Measurements from ENCODE around the gene CDH5.

The CDH5 gene

DNA sequence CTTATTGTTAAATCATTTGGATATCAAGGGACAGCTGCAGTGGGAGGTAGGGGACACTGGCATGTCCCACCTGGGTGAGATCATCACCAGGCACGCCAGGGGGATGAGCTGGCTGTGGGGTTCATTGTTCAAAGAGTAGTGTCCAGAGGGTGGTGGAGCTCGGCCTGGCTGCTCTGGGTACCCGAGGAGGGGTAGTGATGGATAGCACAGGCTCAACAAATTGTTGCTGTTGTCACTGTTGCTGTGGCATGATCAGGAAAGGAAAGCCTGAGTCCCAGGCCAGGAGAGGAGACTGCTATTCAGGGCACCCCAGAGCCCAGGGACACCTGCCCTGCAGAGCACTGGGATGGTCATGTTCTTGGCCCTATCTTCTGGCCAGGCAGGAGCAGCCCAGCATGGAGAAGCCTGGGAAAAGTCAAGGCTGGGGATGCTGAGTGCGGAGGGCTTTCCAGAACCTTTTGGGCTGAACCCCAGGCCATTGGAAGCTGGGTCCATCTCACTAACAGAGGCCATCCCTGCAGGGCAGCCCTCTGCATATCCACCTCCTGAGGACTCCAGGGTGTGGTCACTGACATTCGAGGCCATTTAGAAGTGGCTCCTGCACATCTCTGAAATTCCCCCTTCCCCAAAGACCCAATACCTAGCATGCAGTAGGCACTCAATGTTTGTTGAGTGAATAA is 72.7 kb downstream of the CDH5 start:
- no peak for TF ChIP-seq ZFX (IDR thresholded peaks at IDR 0.05)
- TF ChIP-seq, protein P1, sequence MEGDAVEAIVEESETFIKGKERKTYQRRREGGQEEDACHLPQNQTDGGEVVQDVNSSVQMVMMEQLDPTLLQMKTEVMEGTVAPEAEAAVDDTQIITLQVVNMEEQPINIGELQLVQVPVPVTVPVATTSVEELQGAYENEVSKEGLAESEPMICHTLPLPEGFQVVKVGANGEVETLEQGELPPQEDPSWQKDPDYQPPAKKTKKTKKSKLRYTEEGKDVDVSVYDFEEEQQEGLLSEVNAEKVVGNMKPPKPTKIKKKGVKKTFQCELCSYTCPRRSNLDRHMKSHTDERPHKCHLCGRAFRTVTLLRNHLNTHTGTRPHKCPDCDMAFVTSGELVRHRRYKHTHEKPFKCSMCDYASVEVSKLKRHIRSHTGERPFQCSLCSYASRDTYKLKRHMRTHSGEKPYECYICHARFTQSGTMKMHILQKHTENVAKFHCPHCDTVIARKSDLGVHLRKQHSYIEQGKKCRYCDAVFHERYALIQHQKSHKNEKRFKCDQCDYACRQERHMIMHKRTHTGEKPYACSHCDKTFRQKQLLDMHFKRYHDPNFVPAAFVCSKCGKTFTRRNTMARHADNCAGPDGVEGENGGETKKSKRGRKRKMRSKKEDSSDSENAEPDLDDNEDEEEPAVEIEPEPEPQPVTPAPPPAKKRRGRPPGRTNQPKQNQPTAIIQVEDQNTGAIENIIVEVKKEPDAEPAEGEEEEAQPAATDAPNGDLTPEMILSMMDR (conservative IDR thresholded peaks at IDR 0.05) = no peak

DNA sequence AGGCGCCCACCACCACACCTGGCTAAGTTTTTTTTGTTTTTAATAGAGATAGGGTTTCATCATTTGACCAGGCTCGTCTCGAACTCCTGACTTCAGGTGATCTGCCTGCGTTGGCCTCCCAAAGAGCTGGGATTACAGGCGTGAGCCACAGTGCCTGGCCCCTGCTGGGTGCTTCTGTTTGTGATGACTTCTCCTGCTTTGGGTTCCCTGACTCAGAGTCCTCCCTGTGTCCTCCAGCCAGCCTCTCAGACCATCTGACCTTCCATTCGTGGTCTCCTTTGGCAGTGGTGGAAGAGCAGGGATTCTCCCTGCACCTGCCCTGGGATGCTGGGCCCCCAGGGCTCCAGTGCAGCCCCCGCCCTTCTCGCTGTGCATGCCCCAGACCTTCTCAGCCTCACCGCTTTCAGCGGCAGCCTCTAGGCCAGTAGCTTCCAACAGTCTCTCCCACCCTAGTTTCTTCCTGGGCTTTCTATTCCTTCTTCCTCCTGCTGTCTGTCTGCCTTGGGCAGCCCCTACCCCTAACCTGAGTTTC is 73.8 kb downstream of the CDH5 start:
- TF ChIP-seq ZFX (IDR thresholded peaks at IDR 0.05) = no peak
- TF ChIP-seq, protein P1 (conservative IDR thresholded peaks at IDR 0.05) = no peak

More for the DNA sequence above, 72.7 kb downstream of the CDH5 start:
- H3K27ac ChIP-seq = no peak overlapping the region

DNA sequence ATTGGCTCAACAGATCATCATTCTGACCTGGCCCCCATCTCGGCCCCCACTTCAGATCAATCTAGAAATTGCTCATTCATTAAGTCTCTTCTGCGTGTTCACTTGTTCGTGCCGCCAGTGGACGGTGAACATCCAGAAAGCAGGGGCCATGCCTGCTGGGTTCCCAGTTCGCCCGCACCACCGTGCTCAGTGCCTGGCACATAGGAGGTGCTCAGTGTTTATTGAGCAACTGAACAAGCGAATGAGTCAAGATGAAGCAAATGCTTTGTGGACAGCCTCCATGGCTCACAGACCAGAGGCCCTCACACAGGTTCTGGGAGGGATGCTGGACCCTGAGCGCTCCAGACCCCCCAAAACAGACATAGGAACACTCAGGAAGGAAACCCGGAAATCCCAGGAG is 74.5 kb downstream of the CDH5 start:
- no peak for TF ChIP-seq ZFX (IDR thresholded peaks at IDR 0.05)
- TF ChIP-seq, protein P1 (conservative IDR thresholded peaks at IDR 0.05) = no peak
- no peak overlapping the region for H3K27ac ChIP-seq

More for the DNA sequence above, 73.8 kb downstream of the CDH5 start:
- H3K27ac ChIP-seq = no peak overlapping the region

DNA sequence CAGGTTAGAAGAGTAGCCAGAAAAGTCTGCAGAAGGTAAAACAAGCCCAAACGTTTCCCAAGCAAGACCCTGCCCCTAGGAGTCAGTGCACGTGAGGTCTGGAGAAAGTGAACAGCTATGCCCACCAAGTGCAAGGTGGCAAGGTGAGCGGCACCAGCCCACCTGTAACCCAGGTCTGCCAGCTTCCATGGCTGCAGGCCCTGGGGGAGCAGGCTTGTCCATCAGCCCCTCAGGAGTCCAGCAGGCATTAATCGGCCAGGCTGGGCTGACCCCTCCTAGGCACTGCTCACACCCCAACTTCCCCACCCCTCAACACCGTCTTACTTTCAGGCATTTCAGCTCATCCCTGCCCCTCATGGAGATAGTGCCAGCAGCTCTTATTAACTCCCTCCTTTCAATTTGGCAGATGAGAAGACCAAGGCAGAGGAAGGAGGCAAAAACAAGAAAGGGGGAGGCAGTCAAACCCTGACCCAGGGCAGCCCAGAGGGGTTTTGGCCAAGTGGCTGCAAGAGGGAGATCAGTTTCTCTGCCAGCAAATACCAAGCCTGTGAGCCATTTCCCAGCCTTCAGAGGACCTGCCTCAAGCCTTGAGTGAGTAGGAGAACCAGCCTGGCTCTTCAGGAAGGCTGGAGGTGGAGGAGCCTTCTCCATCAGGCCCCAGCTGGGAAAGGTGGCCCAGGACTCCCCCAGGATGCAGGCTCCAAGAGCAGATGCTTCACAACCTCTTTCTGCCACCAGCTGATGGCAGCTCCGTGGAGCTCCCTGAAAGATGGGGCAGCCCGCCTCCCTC is 75.3 kb downstream of the CDH5 start:
- TF ChIP-seq, protein P1 (conservative IDR thresholded peaks at IDR 0.05) = no peak
- TF ChIP-seq ZFX (IDR thresholded peaks at IDR 0.05) = no peak
- H3K27ac ChIP-seq = no peak overlapping the region

DNA sequence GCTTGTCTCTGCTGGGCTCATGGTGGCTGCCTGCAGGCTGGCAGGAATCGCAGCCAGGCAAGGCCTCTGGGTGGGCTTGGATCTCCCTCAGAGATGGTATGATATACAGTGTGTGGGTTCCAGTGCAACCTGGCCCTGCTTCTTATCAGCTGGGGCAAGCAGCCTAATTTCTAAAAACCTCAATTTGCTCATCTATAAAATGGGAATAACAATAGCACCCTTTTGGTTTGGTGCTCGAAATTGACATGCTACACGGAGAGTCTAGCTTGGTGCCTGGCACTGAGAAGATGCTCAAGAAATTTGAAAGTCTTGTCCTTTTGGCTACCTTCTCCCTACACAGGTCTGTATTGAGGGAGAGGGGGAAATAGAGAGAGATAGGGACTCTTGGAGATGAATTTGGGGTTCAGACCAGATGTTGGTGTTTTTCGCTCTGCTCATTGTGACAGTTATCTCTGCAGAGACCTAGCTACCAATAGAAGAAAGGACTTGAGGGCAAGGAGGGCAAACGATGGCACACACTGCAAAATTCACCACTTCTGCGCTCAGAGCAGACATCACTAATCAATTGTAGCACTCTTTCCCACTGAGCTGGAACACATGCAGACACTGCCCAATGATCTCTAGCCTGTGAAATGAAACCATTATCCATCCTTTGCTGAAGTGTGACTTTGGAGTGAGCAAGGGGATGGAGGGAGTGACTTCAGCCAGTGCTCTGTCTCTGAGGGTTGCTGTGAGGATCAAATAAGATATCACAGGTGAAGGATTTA is 76.2 kb downstream of the CDH5 start:
- TF ChIP-seq, protein P1 (conservative IDR thresholded peaks at IDR 0.05) = no peak
- no peak for TF ChIP-seq ZFX (IDR thresholded peaks at IDR 0.05)
- H3K27ac ChIP-seq = no peak overlapping the region

DNA sequence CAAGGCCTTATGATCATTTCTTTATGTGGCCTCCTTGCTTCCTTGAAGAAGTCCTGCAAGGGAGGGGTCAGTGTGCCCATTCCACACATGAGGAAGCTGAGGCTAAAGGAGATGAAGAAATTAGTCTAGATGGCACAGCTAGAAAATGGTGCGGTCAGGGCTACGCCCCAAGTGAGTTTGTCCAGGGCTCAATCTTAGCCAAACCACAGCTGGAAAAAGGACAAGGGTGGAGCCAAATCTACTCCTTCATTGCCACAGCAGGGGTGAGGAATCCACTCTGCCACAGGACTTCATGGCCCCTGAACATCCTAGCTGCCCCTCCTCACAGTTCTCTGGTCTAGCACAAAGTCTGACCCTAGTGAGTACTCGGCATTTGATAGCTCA is 76.8 kb downstream of the CDH5 start:
- TF ChIP-seq, protein P1 (conservative IDR thresholded peaks at IDR 0.05) = no peak
- TF ChIP-seq ZFX (IDR thresholded peaks at IDR 0.05) = no peak
- no peak overlapping the region for H3K27ac ChIP-seq
